Bronchial epithelial cell (primary cell): ENCODE data around the gene SIRPB2. TPM values are rescaled to one million over a fixed set of nuclear protein-coding genes. Genes with fewer than 3 reads are reported as not detected.

Experiments used
- DNase-seq: peaks from one replicate; pipeline ENCODE4 v3.0.0-alpha.2; 2010; ENCODE audit warnings: low read depth
- FAIRE-seq: peaks from 2 replicates; lab custom pipeline; 2011; peaks lifted over from hg19 to GRCh38; lab: Jason Lieb, UNC
- H3K27me3 ChIP-seq: 2 replicates; pipeline ENCODE4 v1.5.1; 2011; ENCODE audit warnings: low read length; ENCODE audit not compliant: control insufficient read depth, insufficient read depth
- H3K36me3 ChIP-seq: 2 replicates; pipeline ENCODE4 v1.5.1; 2011; ENCODE audit warnings: low read length; ENCODE audit not compliant: control insufficient read depth, insufficient read depth
- H3K4me3 ChIP-seq: 2 replicates; pipeline ENCODE4 v1.5.1; 2011; ENCODE audit warnings: mild to moderate bottlenecking, low read depth, low read length, control low read depth
- CTCF ChIP-seq: IDR thresholded peaks from 2 replicates; pipeline ENCODE4 v1.5.1; 2011; ENCODE audit warnings: mild to moderate bottlenecking, moderate library complexity, low read length, control low read depth, inconsistent platforms; ENCODE audit not compliant: insufficient read depth, severe bottlenecking
- total RNA-seq: library from RNA; depleted of rRNA; stranded (reverse); fragments of >200 nt; gene quantifications from 2 replicates; pipeline ENCODE4 v1.2.1, GENCODE V29; 2014

The SIRPB2 gene
- total RNA-seq, 1 donor from 2014 or later: under 0.01 TPM

GRCh38 chr20:1463971-1464570 lies 27.1 kb downstream of the SIRPB2 start:
- Histone ChIP-seq H3K27me3 (no peaks in the 10 kb centered on the region), H3K36me3 (peaks cover 21% of the 10 kb centered on the region), H3K4me3 (no peak overlapping the region)
- DNase-seq: no peak
- no peak for TF ChIP-seq CTCF
- FAIRE-seq: no peak

GRCh38 chr20:1462834-1463233 lies 28.4 kb downstream of the SIRPB2 start:
- Histone ChIP-seq H3K4me3 (no peak overlapping the region), H3K36me3 (peaks cover 25% of the 10 kb centered on the region), H3K27me3 (no peaks in the 10 kb centered on the region)
- DNase-seq (no peak), FAIRE-seq (no peak)
- no peak for TF ChIP-seq CTCF

- FAIRE-seq: no peak
- DNase-seq: no peak
- H3K27me3 ChIP-seq: no peaks in the 10 kb centered on the region
- no peak overlapping the region for H3K4me3 ChIP-seq
- TF ChIP-seq CTCF: no peak
- peaks cover 25% of the 10 kb centered on the region for H3K36me3 ChIP-seq
Observed at GRCh38 chr20:1462001-1462400, 29.2 kb downstream of the SIRPB2 start.

GRCh38 chr20:1460275-1460674 lies 30.9 kb downstream of the SIRPB2 start:
- Histone ChIP-seq H3K36me3 (peaks cover 27% of the 10 kb centered on the region), H3K4me3 (no peak overlapping the region), H3K27me3 (no peaks in the 10 kb centered on the region)
- DNase-seq (no peak), FAIRE-seq (no peak)
- no peak for TF ChIP-seq CTCF

- H3K36me3 ChIP-seq: peaks cover 24% of the 10 kb centered on the region
- no peaks in the 10 kb centered on the region for H3K27me3 ChIP-seq
- FAIRE-seq: no peak
- no peak for DNase-seq
- H3K4me3 ChIP-seq: no peak overlapping the region
- no peak for TF ChIP-seq CTCF
Observed at GRCh38 chr20:1457992-1458391, 33.2 kb downstream of the SIRPB2 start.

GRCh38 chr20:1456300-1456699 lies 34.9 kb downstream of the SIRPB2 start:
- peaks cover 34% of the 10 kb centered on the region for H3K36me3 ChIP-seq
- no peak for FAIRE-seq

More at GRCh38 chr20:1456300-1456699, 34.9 kb downstream of the SIRPB2 start:
- no peak for TF ChIP-seq CTCF
- no peak for DNase-seq
- H3K4me3 ChIP-seq: no peak overlapping the region
- H3K27me3 ChIP-seq: no peaks in the 10 kb centered on the region
